Measurements from ENCODE around the gene SDF4.

Gene SDF4

DNA sequence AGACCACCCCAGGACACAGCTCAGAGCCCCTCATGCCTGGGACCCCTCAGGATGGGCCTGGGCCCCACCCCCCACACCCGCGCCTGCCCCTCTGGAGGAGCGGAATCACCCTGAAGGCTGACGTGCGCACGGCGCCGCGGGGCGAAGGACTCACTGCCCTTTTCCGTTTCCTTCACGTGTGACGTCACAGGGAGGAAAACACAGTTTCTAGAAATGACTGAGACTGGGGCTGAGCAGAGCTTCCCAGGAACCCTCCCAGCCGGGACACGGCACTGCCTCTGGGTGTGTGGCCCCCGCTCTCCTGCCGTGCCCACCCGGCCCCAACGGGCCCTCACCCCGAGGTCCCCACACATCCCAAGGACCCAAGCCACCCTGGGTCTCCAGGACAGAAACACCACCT lies 12.5 kb downstream of the SDF4 start:
- TF ChIP-seq, protein P1, sequence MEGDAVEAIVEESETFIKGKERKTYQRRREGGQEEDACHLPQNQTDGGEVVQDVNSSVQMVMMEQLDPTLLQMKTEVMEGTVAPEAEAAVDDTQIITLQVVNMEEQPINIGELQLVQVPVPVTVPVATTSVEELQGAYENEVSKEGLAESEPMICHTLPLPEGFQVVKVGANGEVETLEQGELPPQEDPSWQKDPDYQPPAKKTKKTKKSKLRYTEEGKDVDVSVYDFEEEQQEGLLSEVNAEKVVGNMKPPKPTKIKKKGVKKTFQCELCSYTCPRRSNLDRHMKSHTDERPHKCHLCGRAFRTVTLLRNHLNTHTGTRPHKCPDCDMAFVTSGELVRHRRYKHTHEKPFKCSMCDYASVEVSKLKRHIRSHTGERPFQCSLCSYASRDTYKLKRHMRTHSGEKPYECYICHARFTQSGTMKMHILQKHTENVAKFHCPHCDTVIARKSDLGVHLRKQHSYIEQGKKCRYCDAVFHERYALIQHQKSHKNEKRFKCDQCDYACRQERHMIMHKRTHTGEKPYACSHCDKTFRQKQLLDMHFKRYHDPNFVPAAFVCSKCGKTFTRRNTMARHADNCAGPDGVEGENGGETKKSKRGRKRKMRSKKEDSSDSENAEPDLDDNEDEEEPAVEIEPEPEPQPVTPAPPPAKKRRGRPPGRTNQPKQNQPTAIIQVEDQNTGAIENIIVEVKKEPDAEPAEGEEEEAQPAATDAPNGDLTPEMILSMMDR (IDR thresholded peaks at IDR 0.05; ENCODE audit: low read depth, low read length): no peak
- DNase-seq (ENCODE audit: extremely low read depth, low read depth): no peak

DNA sequence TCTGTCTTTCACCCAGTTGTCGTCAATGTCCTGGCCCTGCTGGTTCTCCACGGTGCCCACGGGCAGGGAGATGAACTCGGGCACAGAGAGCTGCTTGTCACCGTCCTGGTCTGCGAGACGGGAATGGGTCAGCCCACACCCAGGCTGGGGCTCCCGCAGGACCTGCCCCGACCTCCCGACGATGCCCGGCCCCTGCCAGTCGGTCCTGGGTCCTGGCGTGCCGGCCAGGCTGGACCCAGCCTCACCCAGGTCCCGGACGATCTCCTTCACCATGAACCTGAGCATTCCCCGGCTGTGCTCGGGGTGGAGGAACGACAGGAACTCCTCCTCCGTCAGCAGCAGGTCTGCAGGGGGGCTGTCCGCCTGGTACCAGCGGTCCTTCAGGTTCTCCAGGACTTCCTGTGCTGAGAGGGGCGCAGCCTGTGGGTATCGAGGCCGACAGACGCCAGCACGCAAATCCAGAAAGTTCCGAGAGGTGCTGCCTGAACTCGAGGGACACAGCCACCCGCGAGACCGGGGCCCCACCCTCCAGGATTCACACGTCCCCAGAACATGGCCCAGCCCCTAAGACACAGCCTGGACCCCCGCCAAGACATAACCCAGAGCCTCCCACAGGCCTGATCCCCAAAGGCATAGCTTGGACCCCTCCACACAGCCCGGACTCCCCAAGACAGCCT lies 13.1 kb downstream of the SDF4 start:
- TF ChIP-seq, protein P1 (IDR thresholded peaks at IDR 0.05; ENCODE audit: low read depth, low read length): no peak
- DNase-seq (ENCODE audit: extremely low read depth, low read depth): no peak

DNA sequence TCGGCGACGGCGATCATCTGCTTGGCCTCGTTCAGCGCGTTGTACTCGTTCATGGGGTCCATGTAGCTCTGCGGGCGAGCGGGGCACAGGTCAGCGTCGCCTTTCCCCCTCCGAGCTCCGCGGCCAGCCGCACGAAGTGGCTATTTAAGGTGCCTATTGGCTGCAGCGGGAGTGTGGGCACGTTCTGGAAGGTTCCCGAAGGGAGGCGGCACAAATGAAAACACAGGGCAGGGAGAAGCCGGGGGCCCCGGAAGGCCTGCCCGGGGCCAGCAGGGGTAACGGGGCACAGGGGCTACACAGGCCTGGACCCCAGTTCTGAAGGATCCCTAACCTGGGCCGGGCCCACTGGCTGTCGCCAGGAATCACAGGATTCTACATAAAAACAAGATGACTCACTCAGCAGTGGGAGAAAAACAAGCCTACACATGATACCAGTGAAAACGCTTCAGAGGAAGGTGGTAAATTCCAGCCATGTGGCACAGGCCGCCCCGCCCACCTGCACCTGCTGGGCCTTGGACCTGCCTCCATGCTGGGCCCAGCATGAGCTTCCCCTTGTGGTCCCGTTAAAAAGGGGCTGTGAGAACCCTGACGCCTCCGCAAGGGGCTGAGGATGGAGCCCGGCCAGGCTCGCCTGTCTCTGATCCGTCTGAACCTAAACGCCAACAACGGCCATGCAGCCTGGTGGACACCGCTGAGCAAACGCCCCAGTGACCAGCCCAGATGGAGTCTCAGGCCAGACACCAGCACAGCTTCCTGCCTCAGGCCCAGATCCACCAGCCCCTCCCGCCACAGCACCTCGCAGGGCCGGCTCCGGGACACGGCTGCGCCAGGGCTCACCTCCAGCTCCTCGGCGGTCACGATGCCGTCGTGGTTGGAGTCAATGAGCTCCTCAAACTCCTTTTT lies 13.9 kb downstream of the SDF4 start:
- TF ChIP-seq, protein P1 (IDR thresholded peaks at IDR 0.05; ENCODE audit: low read depth, low read length): no peak
- DNase-seq (ENCODE audit: extremely low read depth, low read depth): no peak

DNA sequence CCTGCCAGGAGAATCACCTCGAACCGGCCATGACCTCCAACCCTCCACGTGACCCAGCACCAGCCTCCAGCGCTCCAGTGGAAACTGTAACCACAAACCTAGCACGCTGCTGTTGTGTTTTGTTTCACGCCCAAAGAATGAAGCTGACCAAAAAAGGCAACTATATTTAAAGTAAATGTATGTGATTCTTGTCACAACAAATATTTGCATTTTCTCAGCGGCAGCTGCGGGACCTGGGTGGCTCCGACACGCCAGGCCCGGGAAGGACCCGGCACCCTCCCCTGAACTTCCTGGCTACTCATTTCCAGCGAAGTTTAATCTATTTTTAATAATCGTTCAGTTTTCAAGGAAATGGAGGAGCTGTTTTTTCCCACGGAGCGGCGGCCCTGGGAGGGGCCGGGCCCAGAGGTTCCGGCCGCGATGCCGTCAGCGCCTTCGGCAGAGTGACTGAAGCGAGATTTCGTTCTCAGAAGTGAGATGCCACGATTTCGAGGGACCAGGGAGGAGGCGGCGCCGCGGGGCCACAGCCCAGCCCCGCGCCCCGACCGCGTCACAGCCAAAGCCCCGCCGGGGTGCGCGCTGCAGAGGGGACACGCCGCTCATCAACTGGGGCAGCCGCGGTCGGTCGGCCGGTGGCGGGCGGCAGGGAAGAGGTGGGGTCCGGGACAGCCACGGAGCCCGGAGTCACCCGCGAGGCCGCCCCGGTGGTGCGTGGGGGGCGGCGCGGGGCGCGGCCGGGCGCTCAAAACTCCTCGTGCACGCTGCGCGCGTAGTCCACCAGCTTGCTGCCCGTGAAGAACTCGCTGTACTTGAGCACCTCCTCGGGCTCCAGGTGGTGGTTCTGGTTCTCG lies 14.8 kb downstream of the SDF4 start:
- DNase-seq (ENCODE audit: extremely low read depth, low read depth): no peak
- TF ChIP-seq, protein P1 (IDR thresholded peaks at IDR 0.05; ENCODE audit: low read depth, low read length): no peak

DNA sequence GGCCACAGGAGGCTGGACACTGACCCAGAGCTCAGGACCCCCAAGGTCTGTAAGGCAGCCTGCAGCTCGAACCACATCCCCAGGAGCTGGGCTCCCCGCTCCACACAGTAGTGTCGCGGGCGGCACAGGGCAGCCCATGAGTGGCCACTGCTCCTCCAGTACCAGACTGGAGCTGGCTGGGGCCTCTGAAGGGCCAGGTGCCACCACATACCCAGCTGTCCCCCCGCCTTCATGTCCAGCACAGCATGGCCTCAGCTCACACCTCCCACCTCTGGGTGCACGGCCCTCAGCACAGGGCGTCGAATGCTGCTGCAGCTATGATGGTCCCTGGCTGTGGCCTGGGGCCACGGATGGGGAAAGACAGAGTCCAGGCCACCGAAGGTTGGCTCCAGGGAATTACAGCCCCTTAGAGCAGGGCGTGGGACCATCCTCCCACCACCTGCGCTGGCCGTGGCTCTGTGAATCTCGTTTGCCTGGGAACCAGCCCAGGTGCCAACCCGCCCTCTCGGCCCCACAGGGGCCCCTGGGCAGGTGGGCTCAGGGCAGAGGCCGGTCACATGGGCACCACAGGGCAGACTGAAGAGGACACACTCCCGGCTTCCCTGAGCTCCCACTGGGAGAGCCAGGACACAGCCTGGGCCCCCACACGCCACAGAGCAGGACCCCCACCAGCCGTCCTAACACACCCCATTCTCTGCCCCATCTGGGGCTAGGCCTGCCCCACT lies 15.8 kb downstream of the SDF4 start:
- TF ChIP-seq, protein P1 (IDR thresholded peaks at IDR 0.05; ENCODE audit: low read depth, low read length): no peak
- no peak for DNase-seq (ENCODE audit: extremely low read depth, low read depth)

DNA sequence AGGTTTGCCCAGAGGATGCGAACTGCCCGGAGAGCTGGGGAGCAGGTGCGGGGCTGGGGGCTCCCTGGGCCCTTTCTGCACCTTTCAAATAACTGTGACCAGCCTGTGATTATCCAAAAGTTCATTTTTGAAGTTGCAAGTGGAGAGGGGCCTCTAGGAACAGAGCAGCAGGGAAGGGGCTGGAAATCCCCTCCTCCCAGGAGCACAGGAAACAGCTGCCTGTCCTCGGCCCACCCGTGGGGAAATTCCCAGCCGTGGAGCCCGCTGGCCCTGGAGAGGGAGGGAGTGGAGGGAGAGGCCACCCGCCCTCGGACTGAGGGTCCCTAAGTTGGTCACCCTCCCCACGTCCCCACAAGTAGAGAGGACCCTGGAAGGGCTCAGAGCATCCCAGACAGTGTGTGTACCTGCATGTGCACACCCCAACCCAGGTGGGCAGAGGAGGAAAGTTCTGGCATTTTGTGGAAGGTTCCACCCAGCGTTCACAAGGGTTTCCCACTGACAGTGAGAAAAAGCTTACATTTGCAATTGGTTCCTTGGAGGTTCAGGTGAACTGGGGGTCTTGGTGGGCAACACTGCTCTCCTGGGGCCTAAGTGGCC lies 16.6 kb downstream of the SDF4 start:
- no peak for DNase-seq (ENCODE audit: extremely low read depth, low read depth)
- TF ChIP-seq, protein P1 (IDR thresholded peaks at IDR 0.05; ENCODE audit: low read depth, low read length): no peak
